ENCODE results near the gene PRDM10. TPM values are rescaled to one million over a fixed set of nuclear protein-coding genes. Genes with fewer than 3 reads are reported as not detected.
"Not testable (repeated sequence)": the region's sequence is repeated elsewhere in the genome, so short reads cannot be mapped to it uniquely, and the experiment has no call there.

Gene PRDM10
- total RNA-seq, 4 donors from 2014 or later, result 6.6 to 12.0 (median 7.4) TPM

DNA sequence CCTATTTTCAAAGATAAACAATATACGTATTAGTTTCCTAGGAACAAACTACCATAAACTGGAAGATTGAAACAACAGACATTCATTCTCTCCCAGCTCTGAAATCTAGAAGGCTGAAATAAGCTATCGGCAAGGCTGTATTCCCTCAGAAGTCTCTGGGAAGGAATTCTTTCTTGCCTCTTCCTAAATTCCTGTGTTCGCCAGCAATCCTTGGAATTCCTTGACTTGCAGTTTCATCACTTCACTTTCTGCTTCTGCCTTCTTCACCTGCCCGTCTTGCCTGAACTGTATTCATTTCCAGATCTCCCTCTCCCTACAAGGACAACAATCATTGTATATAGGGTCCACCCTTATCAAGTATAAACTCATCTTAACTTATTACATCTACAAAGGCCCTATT, 17.7 kb upstream of the PRDM10 start:
- H3K27ac ChIP-seq, result no peak overlapping the region
- H3K4me1 ChIP-seq, result no peaks in the 10 kb centered on the region
- no peak overlapping the region for H3K4me3 ChIP-seq
- no peaks in the 10 kb centered on the region for H3K36me3 ChIP-seq
- H3K9me3 ChIP-seq, result no peaks in the 10 kb centered on the region
- no peaks in the 10 kb centered on the region for H3K27me3 ChIP-seq
- 70 to 73% methylated on average over 4 of the region's 4 CpGs for WGBS, 2 donors (ENCODE audit: low coverage in 1 of 2)
- TF ChIP-seq, protein P1, sequence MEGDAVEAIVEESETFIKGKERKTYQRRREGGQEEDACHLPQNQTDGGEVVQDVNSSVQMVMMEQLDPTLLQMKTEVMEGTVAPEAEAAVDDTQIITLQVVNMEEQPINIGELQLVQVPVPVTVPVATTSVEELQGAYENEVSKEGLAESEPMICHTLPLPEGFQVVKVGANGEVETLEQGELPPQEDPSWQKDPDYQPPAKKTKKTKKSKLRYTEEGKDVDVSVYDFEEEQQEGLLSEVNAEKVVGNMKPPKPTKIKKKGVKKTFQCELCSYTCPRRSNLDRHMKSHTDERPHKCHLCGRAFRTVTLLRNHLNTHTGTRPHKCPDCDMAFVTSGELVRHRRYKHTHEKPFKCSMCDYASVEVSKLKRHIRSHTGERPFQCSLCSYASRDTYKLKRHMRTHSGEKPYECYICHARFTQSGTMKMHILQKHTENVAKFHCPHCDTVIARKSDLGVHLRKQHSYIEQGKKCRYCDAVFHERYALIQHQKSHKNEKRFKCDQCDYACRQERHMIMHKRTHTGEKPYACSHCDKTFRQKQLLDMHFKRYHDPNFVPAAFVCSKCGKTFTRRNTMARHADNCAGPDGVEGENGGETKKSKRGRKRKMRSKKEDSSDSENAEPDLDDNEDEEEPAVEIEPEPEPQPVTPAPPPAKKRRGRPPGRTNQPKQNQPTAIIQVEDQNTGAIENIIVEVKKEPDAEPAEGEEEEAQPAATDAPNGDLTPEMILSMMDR (IDR thresholded peaks at IDR 0.05), result no peak
- TF ChIP-seq POLR2AphosphoS5 (IDR thresholded peaks at IDR 0.05), result no peak
- TF ChIP-seq POLR2A (IDR thresholded peaks at IDR 0.05), result no peak
- TF ChIP-seq EP300 (IDR thresholded peaks at IDR 0.05), result no peak
- no peak for ATAC-seq

- not testable (repeated sequence) for H3K9me3 ChIP-seq, H3K27me3 ChIP-seq, ATAC-seq, H3K27ac ChIP-seq, H3K36me3 ChIP-seq, H3K4me3 ChIP-seq, H3K4me1 ChIP-seq
- 81 to 96% methylated on average over 3 of the region's 3 CpGs for WGBS, 2 donors (ENCODE audit: low coverage in 1 of 2)
Observed at GRCh38 chr11:130015846-130016245, 13.2 kb upstream of the PRDM10 start.

DNA sequence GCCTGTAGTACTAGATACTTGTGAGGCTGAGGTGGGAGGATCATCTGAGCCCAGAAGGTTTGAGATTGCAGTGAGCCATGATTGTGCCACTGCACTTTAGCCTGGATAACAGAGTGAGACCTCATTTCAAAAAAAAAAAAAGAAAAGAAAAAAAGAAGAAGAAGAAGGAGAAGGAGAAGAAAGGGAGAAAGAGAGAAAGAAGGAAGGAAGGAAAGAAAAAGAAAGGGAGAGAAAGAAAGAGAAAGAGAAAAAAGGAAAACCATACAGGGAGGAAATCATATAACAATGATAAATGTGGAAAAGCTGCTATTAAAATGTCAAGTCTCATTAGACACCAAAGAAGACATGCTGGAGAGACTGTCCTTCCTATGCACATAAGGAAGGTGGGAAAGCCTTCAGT, 5.7 kb upstream of the PRDM10 start:
- H3K4me3 ChIP-seq, result no peak overlapping the region
- TF ChIP-seq POLR2AphosphoS5 (IDR thresholded peaks at IDR 0.05), result no peak
- TF ChIP-seq, protein P1 (IDR thresholded peaks at IDR 0.05), result no peak
- no peak for TF ChIP-seq EP300 (IDR thresholded peaks at IDR 0.05)
- TF ChIP-seq POLR2A (IDR thresholded peaks at IDR 0.05), result no peak
- no peak overlapping the region for H3K27ac ChIP-seq
- no peaks in the 10 kb centered on the region for H3K27me3 ChIP-seq
- ATAC-seq, result no peak
- H3K4me1 ChIP-seq, result peaks cover 0 to 13% (median 3%) of the 10 kb centered on the region in 3 donors
- H3K9me3 ChIP-seq, result no peaks in the 10 kb centered on the region
- no peaks in the 10 kb centered on the region for H3K36me3 ChIP-seq

GRCh38 chr11:130006929-130007328, 4.3 kb upstream of the PRDM10 start:
- H3K27me3 ChIP-seq, result no peaks in the 10 kb centered on the region
- H3K36me3 ChIP-seq, result no peaks in the 10 kb centered on the region
- ATAC-seq, result no peak
- H3K27ac ChIP-seq, result no peak overlapping the region
- no peak overlapping the region for H3K4me3 ChIP-seq
- TF ChIP-seq EP300 (IDR thresholded peaks at IDR 0.05) (no peak), POLR2AphosphoS5 (IDR thresholded peaks at IDR 0.05) (no peak), POLR2A (IDR thresholded peaks at IDR 0.05) (no peak)
- TF ChIP-seq, protein P1 (IDR thresholded peaks at IDR 0.05), result no peak
- peaks cover 0 to 13% (median 3%) of the 10 kb centered on the region in 3 donors for H3K4me1 ChIP-seq
- no peaks in the 10 kb centered on the region for H3K9me3 ChIP-seq
- WGBS, 2 donors (ENCODE audit: low coverage in 1 of 2), result 72 to 89% methylated on average over 3 of the region's 3 CpGs

GRCh38 chr11:130003717-130004001, 1.0 kb upstream of the PRDM10 start:
- TF ChIP-seq, protein P1 (IDR thresholded peaks at IDR 0.05), result peak in 1 of 4 experiments; percentile 40
- TF ChIP-seq POLR2AphosphoS5 (IDR thresholded peaks at IDR 0.05) (no peak), POLR2A (IDR thresholded peaks at IDR 0.05) (no peak), EP300 (IDR thresholded peaks at IDR 0.05) (no peak)
- Histone ChIP-seq H3K27me3 (no peaks in the 10 kb centered on the region), H3K36me3 (no peaks in the 10 kb centered on the region), H3K4me3 (peak overlapping the region; percentile 33 to 94), H3K9me3 (no peaks in the 10 kb centered on the region), H3K27ac (peak overlapping the region; percentile 98 to 100 (median 99)), H3K4me1 (peaks cover 0 to 32% (median 7%) of the 10 kb centered on the region in 3 donors)
- WGBS, 2 donors (ENCODE audit: low coverage in 1 of 2), result 5 to 17% methylated on average over 8 of the region's 8 CpGs
- ATAC-seq, result no peak

All from gastroesophageal sphincter (tissue), 4 donors.